RWPE1 (cell line): ENCODE results near the gene CFAP20.

ENCODE experiments used
- CTCF ChIA-PET: fragments of 350-600 bp; sonication (Branson Sonifier 250); formaldehyde crosslinking; extraction: SDS; loops from one replicate; lab custom pipeline; 2021; lab: Yijun Ruan, JAX
- POLR2A ChIA-PET: fragments of 400-600 bp; formaldehyde crosslinking; extraction: SDS; loops from one replicate; lab custom pipeline; 2020; ENCODE audit warnings: antibody characterized with exemption; ENCODE audit not compliant: low non-redundant PET; lab: Yijun Ruan, JAX
- DNase-seq: peaks from one replicate; pipeline ENCODE4 v3.0.0; 2012; ENCODE audit warnings: low spot score
- H3K27ac ChIP-seq: fragments of 450-650 bp; 2 replicates; pipeline ENCODE4 v1.5.1; 2017
- CTCF ChIP-seq: fragments of 450-650 bp; conservative IDR thresholded peaks from 2 replicates; pipeline ENCODE4 v1.5.1; 2017; ENCODE audit warnings: low read depth, mild to moderate bottlenecking

The CFAP20 gene

GRCh38 chr16:58121132-58121531 is 8.0 kb downstream of the CFAP20 start:
- TF ChIP-seq CTCF: no peak
- H3K27ac ChIP-seq: no peak overlapping the region
- peak; percentile 72 for DNase-seq
- CTCF ChIA-PET: interaction anchor here (0.5 to 1.8 kb wide), 7 partner anchors 20 to 120 kb away, joined by 3 to 11 read pairs (median 3); partner anchors contain the start of gene USB1
- POLR2A ChIA-PET: no interaction called here

- H3K27ac ChIP-seq: no peak overlapping the region
- TF ChIP-seq CTCF: no peak
- DNase-seq: no peak
- ChIA-PET CTCF (no interaction called here), POLR2A (no interaction called here)
Observed at GRCh38 chr16:58120234-58120633, 8.9 kb downstream of the CFAP20 start.

- no peak for TF ChIP-seq CTCF
- DNase-seq: no peak
- no peak overlapping the region for H3K27ac ChIP-seq
- POLR2A ChIA-PET: no interaction called here
- CTCF ChIA-PET: no interaction called here
Observed at GRCh38 chr16:58119509-58119845, 9.7 kb downstream of the CFAP20 start.

GRCh38 chr16:58118801-58119508 is 10.2 kb downstream of the CFAP20 start:
- no peak for TF ChIP-seq CTCF
- POLR2A ChIA-PET: no interaction called here
- CTCF ChIA-PET: no interaction called here

GRCh38 chr16:58116529-58116928 is 12.7 kb downstream of the CFAP20 start:
- TF ChIP-seq CTCF: no peak

More at GRCh38 chr16:58118801-58119508, 10.2 kb downstream of the CFAP20 start:
- H3K27ac ChIP-seq: no peak overlapping the region
- DNase-seq: no peak

GRCh38 chr16:58116081-58116480 is 13.1 kb downstream of the CFAP20 start:
- H3K27ac ChIP-seq: no peak overlapping the region
- TF ChIP-seq CTCF: no peak
- no peak for DNase-seq
- CTCF ChIA-PET: no interaction called here
- POLR2A ChIA-PET: no interaction called here

More at GRCh38 chr16:58116529-58116928, 12.7 kb downstream of the CFAP20 start:
- ChIA-PET CTCF (no interaction called here), POLR2A (no interaction called here)
- DNase-seq: no peak
- no peak overlapping the region for H3K27ac ChIP-seq
